Progenitor cell of endocrine pancreas (in vitro differentiated cells): ENCODE data around the gene MSRB2. TPM values are rescaled to one million over a fixed set of nuclear protein-coding genes. Genes with fewer than 3 reads are reported as not detected.

ENCODE experiments used
- DNase-seq: peaks from one replicate; pipeline ENCODE4 v3.0.0; 2021; ENCODE audit warnings: low spot score; ENCODE audit not compliant: unreplicated experiment
- H3K27ac Mint-ChIP-seq: 2 replicates; pipeline ENCODE4 v1.8.0; 2021; ENCODE audit warnings: mild to moderate bottlenecking, moderate library complexity, mixed read lengths
- H3K27me3 Mint-ChIP-seq: 2 replicates; pipeline ENCODE4 v1.8.0; 2021; ENCODE audit warnings: mixed read lengths
- H3K36me3 Mint-ChIP-seq: 2 replicates; pipeline ENCODE4 v1.8.0; 2022; ENCODE audit warnings: mixed read lengths; ENCODE audit not compliant: insufficient read depth
- H3K4me1 Mint-ChIP-seq: 2 replicates; pipeline ENCODE4 v1.8.0; 2021; ENCODE audit warnings: low read depth, mixed read lengths
- H3K4me3 Mint-ChIP-seq: 2 replicates; pipeline ENCODE4 v1.8.0; 2021; ENCODE audit warnings: low read depth, mild to moderate bottlenecking, moderate library complexity, mixed read lengths
- H3K9me3 Mint-ChIP-seq: 2 replicates; pipeline ENCODE4 v1.8.0; 2021; ENCODE audit warnings: low read depth, mixed read lengths
- CTCF ChIP-seq: fragments of 200-600 bp; sonication (generic); IDR thresholded peaks from one replicate; pipeline ENCODE4 v1.5.0; 2021; ENCODE audit warnings: antibody characterized with exemption, mild to moderate bottlenecking; ENCODE audit not compliant: unreplicated experiment
- total RNA-seq: library from RNA; stranded (reverse); gene quantifications from 2 replicates; pipeline ENCODE4 v1.2.1, GENCODE V29; 2021

MSRB2 gene
- total RNA-seq, 1 donor from 2014 or later = 29.1 TPM

GRCh38 chr10:23096802-23097549 lies 1.6 kb downstream of the MSRB2 start:
- no peak for DNase-seq
- peak overlapping the region; percentile 95 for H3K4me3 Mint-ChIP-seq
- H3K27ac Mint-ChIP-seq = peak overlapping the region; percentile 96
- no peaks in the 10 kb centered on the region for H3K27me3 Mint-ChIP-seq
- H3K4me1 Mint-ChIP-seq = peaks cover 22% of the 10 kb centered on the region
- H3K9me3 Mint-ChIP-seq = peaks cover 30% of the 10 kb centered on the region
- H3K36me3 Mint-ChIP-seq = peaks cover 22% of the 10 kb centered on the region
- TF ChIP-seq CTCF = no peak

- Mint-ChIP-seq H3K4me3 (no peak overlapping the region), H3K27ac (no peak overlapping the region), H3K9me3 (peaks cover 20% of the 10 kb centered on the region), H3K4me1 (peaks cover 22% of the 10 kb centered on the region), H3K27me3 (no peaks in the 10 kb centered on the region), H3K36me3 (peaks cover 23% of the 10 kb centered on the region)
- no peak for DNase-seq
- TF ChIP-seq CTCF = no peak
Observed at GRCh38 chr10:23099079-23099478, 3.7 kb downstream of the MSRB2 start.

DNA sequence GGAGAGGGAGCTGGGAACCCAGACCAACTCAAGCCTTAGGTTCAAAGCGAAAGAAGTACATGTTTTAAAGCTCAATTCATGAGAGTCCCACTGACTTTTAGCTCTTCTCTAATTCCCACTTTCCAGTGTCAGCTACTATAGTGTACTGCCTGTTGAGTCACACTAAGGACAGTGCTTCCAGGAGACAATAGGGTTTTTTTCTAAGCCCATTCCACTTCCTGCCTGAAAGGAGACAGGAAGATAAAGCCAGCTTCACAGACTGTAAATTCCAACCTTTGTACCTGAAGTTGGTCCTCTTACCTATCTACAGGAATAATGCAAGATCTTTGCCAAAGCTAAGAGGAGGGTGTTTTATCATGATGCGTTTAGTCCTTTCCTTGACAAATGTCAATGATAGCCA lies 4.4 kb downstream of the MSRB2 start:
- no peak overlapping the region for H3K4me3 Mint-ChIP-seq
- TF ChIP-seq CTCF = no peak
- H3K36me3 Mint-ChIP-seq = peaks cover 29% of the 10 kb centered on the region
- peaks cover 13% of the 10 kb centered on the region for H3K9me3 Mint-ChIP-seq
- H3K4me1 Mint-ChIP-seq = peaks cover 22% of the 10 kb centered on the region
- no peaks in the 10 kb centered on the region for H3K27me3 Mint-ChIP-seq
- H3K27ac Mint-ChIP-seq = peak overlapping the region; percentile 59
- DNase-seq = no peak

DNA sequence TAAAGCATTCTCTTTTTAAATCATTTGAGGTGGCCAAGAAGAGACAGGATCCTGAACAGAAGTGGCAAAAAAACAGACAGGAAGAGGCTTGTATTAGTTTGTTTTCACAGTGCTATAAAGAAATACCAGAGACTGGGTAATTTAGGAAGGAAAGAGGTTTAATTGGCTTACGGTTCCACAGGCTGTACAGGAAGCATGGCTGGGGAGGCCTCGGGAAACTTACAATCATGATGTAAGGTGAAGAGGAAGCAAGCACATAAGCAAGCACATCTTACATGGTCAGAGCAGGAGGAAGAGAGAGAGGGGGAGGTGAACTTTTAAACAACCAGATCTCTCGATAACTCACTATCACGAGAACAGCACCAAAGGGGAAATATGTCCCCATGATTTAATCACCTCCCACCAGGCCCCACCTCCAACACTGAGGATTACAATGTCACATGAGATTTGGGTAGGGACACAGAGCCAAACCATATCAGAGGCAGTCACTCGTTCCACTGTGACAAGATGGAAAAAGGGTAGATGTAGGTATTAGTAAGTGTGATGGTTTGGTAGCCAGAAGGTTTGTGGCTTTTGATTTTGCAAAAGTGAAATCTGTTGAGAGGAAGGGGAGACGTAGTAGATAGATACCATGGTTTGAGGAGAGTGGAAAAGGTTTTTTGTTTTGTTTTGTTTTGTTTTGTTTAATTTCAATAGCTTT lies 5.1 kb downstream of the MSRB2 start:
- TF ChIP-seq CTCF = no peak
- peaks cover 36% of the 10 kb centered on the region for H3K36me3 Mint-ChIP-seq
- H3K4me3 Mint-ChIP-seq = no peak overlapping the region
- peaks cover 12% of the 10 kb centered on the region for H3K9me3 Mint-ChIP-seq
- no peak overlapping the region for H3K27ac Mint-ChIP-seq
- peaks cover 22% of the 10 kb centered on the region for H3K4me1 Mint-ChIP-seq
- DNase-seq = no peak
- H3K27me3 Mint-ChIP-seq = no peaks in the 10 kb centered on the region

DNA sequence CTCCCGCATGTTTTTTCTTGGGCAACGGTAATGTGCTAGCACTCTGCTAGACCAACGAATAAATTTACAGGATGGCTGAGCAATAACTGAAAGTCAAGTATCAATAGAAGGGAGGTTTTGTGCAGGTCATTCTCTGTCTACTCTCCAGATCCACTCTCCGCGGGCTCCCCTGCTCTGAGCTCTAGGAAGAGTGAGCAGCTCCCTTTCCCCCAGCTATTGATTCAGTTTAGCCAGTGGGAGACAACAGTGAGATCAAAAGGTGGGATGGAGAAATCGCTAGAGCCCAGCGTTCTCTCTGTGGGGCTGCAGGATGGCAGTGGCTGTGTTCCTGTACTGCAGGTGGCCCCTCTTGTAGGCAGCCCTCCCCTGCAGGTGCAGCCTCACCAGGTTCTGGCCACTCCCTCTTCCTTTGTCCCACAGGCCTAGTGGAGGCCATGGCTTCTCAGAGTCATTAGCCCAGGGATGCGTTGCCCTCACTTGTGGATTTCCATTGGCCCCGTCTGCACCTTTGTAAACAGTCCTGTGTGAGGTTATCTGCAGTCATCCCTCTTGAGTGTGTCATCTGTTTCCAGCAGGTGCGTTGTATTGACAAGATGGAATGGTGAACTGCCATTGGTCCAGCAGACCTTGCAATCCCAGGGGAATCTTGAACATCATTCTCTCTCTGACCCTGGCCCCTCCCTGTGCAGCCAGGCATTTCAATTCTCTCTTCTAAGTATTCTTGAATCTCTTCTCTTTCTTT lies 11.1 kb downstream of the MSRB2 start:
- TF ChIP-seq CTCF = no peak
- H3K4me3 Mint-ChIP-seq = no peak overlapping the region
- H3K27me3 Mint-ChIP-seq = no peaks in the 10 kb centered on the region
- H3K9me3 Mint-ChIP-seq = peaks cover 2% of the 10 kb centered on the region
- H3K4me1 Mint-ChIP-seq = peaks cover 8% of the 10 kb centered on the region
- DNase-seq = no peak
- peak overlapping the region; percentile 37 for H3K27ac Mint-ChIP-seq
- H3K36me3 Mint-ChIP-seq = peaks cover 37% of the 10 kb centered on the region
